Measurements from ENCODE around the gene FSHR.

DNA sequence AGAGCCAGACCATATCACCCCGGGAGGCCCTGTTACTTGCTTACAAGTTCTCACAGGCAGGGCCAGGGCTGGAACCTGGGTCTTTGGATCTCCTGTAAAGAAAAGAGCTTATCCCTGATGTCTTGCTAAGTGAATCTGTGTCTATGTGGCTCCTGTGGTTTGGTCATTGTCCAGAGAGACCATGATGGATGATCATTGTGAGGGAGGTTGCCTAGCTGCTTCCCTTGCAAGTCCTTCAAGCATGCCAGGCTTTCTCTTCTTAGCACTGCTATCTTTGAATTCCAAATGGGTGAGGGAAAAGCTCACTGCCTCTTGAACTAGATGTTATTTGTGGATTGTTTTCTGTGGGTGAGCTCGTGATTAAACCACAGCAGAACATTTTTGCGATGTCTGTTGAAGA, 151.6 kb downstream of the FSHR start:
- TF ChIP-seq CTCF (IDR thresholded peaks at IDR 0.05; ENCODE audit: low read depth, low read length, missing input control) (no peak), RAD21 (IDR thresholded peaks at IDR 0.05) (no peak), EGR1 (IDR thresholded peaks at IDR 0.05; ENCODE audit: low read depth in 2 of 2) (no peak), TAF1 (conservative IDR thresholded peaks at IDR 0.05) (no peak), RXRA (IDR thresholded peaks at IDR 0.05) (no peak), YY1 (IDR thresholded peaks at IDR 0.05) (no peak), FOXA2 (IDR thresholded peaks at IDR 0.05) (no peak), NR2F2 (IDR thresholded peaks at IDR 0.05) (no peak)
- TF ChIP-seq, protein P1, sequence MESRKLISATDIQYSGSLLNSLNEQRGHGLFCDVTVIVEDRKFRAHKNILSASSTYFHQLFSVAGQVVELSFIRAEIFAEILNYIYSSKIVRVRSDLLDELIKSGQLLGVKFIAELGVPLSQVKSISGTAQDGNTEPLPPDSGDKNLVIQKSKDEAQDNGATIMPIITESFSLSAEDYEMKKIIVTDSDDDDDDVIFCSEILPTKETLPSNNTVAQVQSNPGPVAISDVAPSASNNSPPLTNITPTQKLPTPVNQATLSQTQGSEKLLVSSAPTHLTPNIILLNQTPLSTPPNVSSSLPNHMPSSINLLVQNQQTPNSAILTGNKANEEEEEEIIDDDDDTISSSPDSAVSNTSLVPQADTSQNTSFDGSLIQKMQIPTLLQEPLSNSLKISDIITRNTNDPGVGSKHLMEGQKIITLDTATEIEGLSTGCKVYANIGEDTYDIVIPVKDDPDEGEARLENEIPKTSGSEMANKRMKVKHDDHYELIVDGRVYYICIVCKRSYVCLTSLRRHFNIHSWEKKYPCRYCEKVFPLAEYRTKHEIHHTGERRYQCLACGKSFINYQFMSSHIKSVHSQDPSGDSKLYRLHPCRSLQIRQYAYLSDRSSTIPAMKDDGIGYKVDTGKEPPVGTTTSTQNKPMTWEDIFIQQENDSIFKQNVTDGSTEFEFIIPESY (IDR thresholded peaks at IDR 0.05): no peak
- TF ChIP-seq, protein P2, sequence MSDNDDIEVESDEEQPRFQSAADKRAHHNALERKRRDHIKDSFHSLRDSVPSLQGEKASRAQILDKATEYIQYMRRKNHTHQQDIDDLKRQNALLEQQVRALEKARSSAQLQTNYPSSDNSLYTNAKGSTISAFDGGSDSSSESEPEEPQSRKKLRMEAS (IDR thresholded peaks at IDR 0.05): no peak
- TF ChIP-seq, protein P3, sequence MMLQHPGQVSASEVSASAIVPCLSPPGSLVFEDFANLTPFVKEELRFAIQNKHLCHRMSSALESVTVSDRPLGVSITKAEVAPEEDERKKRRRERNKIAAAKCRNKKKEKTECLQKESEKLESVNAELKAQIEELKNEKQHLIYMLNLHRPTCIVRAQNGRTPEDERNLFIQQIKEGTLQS (IDR thresholded peaks at IDR 0.05): no peak
